A549 (cell line): ENCODE measurements around the gene KDM4E. TPM values are rescaled to one million over a fixed set of nuclear protein-coding genes. Genes with fewer than 3 reads are reported as not detected.

Experiments used
- ATAC-seq, 2 experiments: fragments of 200-7000 bp in 1 of 2; fragments of >200 bp in 1 of 2; cut with Nextera tagmentation in 1 of 2; cut with Tn5 transposase in 1 of 2; 3 replicates each; pipeline versions ENCODE4 v1.8.0 to v1.9.1; 2018 to 2020; ENCODE audit warnings: mild to moderate bottlenecking in 1 of 2, moderate library complexity in 1 of 2
- CTCF ChIA-PET: fragments of 300-600 bp; sonication (Branson Sonifier 250); formaldehyde crosslinking; extraction: SDS; loops from one replicate; lab custom pipeline; 2021; ENCODE audit warnings: antibody characterized with exemption, inconsistent platforms; lab: Yijun Ruan, JAX
- POLR2A ChIA-PET: fragments of 350-600 bp; formaldehyde crosslinking; extraction: SDS; loops from one replicate; lab custom pipeline; 2021; ENCODE audit warnings: antibody characterized with exemption, inconsistent platforms; lab: Yijun Ruan, JAX
- DNase-seq, 2 experiments: peaks; one replicate each; pipeline versions ENCODE4 v3.0.0 to v3.0.0-alpha.2; 2011 to 2016; ENCODE audit warnings: low read depth in 1 of 2, low spot score in 1 of 2
- FAIRE-seq: peaks from 2 replicates; lab custom pipeline; 2011; peaks lifted over from hg19 to GRCh38; lab: Jason Lieb, UNC
- H3K27ac ChIP-seq, 2 experiments: fragments of >200 bp; sonication (Bioruptor Twin); formaldehyde crosslinking; 3 replicates each; pipeline ENCODE4 v1.5.1; 2016 to 2017
- H3K4me1 ChIP-seq: fragments of >200 bp; sonication (Bioruptor Twin); formaldehyde crosslinking; 3 replicates; pipeline ENCODE4 v1.6.1; 2016
- H3K4me2 ChIP-seq: fragments of >200 bp; sonication (Bioruptor Twin); formaldehyde crosslinking; 3 replicates; pipeline ENCODE4 v1.6.1; 2016
- H3K4me3 ChIP-seq: fragments of >200 bp; sonication (Bioruptor Twin); formaldehyde crosslinking; 3 replicates; pipeline ENCODE4 v1.5.1; 2016
- H3K9me3 ChIP-seq: fragments of >200 bp; sonication (Bioruptor Twin); formaldehyde crosslinking; 3 replicates; pipeline ENCODE4 v1.6.1; 2016
- CBX8 ChIP-seq: fragments of 200-600 bp; sonication (generic); IDR thresholded peaks from 2 replicates; pipeline ENCODE4 v1.6.1; 2016
- ELK1 ChIP-seq: fragments of 150-350 bp; IDR thresholded peaks from 2 replicates; pipeline ENCODE4 v1.6.1; 2014; ENCODE audit warnings: low read depth, mild to moderate bottlenecking, low read length
- ESRRA ChIP-seq: fragments of 150-350 bp; IDR thresholded peaks from 2 replicates; pipeline ENCODE4 v1.6.1; 2014; ENCODE audit warnings: mild to moderate bottlenecking, low read length, borderline replicate concordance
- FOXS1 ChIP-seq: fragments of 250-450 bp; sonication (Bioruptor Pico); IDR thresholded peaks from 2 replicates; pipeline ENCODE4 v1.5.0; 2020; ENCODE audit warnings: mild to moderate bottlenecking, moderate library complexity
- GATA3 ChIP-seq: IDR thresholded peaks from 2 replicates; pipeline ENCODE4 v1.6.1; 2012; ENCODE audit warnings: borderline replicate concordance
- HES2 ChIP-seq: fragments of >200 bp; sonication (Bioruptor Twin); formaldehyde crosslinking; IDR thresholded peaks from 2 replicates; pipeline ENCODE4 v1.6.1; 2016
- HOXB13 ChIP-seq: fragments of 250-450 bp; sonication (Bioruptor Pico); IDR thresholded peaks from 2 replicates; pipeline ENCODE4 v1.5.0; 2020; ENCODE audit warnings: low read depth, mild to moderate bottlenecking, moderate library complexity
- KDM1A ChIP-seq: fragments of 200-600 bp; sonication (generic); IDR thresholded peaks from 2 replicates; pipeline ENCODE4 v1.6.1; 2016; ENCODE audit warnings: low read depth, mild to moderate bottlenecking
- MAFK ChIP-seq: fragments of 450-650 bp; IDR thresholded peaks from 2 replicates; pipeline ENCODE4 v1.6.1; 2014; ENCODE audit not compliant: partially characterized antibody
- NR3C1 ChIP-seq: fragments of >200 bp; sonication (Bioruptor Twin); formaldehyde crosslinking; IDR thresholded peaks from 3 replicates; pipeline ENCODE4 v1.6.1; 2017
- PHF8 ChIP-seq: fragments of 200-600 bp; sonication (generic); IDR thresholded peaks from 2 replicates; pipeline ENCODE4 v1.6.1; 2016; ENCODE audit warnings: low read depth, mild to moderate bottlenecking, antibody characterized with exemption, moderate library complexity, borderline replicate concordance
- POLR2AphosphoS2 ChIP-seq: conservative IDR thresholded peaks from 2 replicates; pipeline ENCODE4 v1.6.1; 2012; ENCODE audit warnings: low read length, improper control_type of control experiment, inconsistent platforms
- RAD21 ChIP-seq, 2 experiments: fragments of >200 bp in 1 of 2; sonication (Bioruptor Twin) in 1 of 2; formaldehyde crosslinking in 1 of 2; IDR thresholded peaks in 1 of 2; conservative IDR thresholded peaks in 1 of 2; 2 replicates in 1 of 2; 3 replicates in 1 of 2; pipeline ENCODE4 v1.6.1; 2012 to 2018; ENCODE audit warnings: inconsistent platforms in 1 of 2
- RFX5 ChIP-seq: fragments of 450-650 bp; IDR thresholded peaks from 2 replicates; pipeline ENCODE4 v1.7.1; 2014; ENCODE audit warnings: antibody characterized with exemption, mild to moderate bottlenecking, moderate library complexity
- RNF2 ChIP-seq: fragments of 200-600 bp; sonication (generic); IDR thresholded peaks from 2 replicates; pipeline ENCODE4 v1.6.1; 2016; ENCODE audit warnings: low read depth, mild to moderate bottlenecking, antibody characterized with exemption, moderate library complexity, borderline replicate concordance
- SREBF2 ChIP-seq: fragments of 450-650 bp; IDR thresholded peaks from 2 replicates; pipeline ENCODE4 v1.6.1; 2014; ENCODE audit warnings: mild to moderate bottlenecking, moderate library complexity
- TFCP2L1 ChIP-seq: fragments of 250-450 bp; sonication (Bioruptor Pico); IDR thresholded peaks from 2 replicates; pipeline ENCODE4 v1.5.0; 2021; ENCODE audit warnings: mild to moderate bottlenecking
- TP53 ChIP-seq: fragments of 250-450 bp; sonication (Bioruptor Pico); IDR thresholded peaks from 2 replicates; pipeline ENCODE4 v1.5.0; 2021; ENCODE audit warnings: mild to moderate bottlenecking, moderate library complexity
- USF2 ChIP-seq: fragments of 450-650 bp; IDR thresholded peaks from 2 replicates; pipeline ENCODE4 v1.6.1; 2014; ENCODE audit warnings: antibody characterized with exemption
- ZC3H11A ChIP-seq: fragments of 450-650 bp; IDR thresholded peaks from 2 replicates; pipeline ENCODE4 v1.6.1; 2014; ENCODE audit warnings: antibody characterized with exemption, mild to moderate bottlenecking
- ZFP36 ChIP-seq: fragments of 450-650 bp; IDR thresholded peaks from 2 replicates; pipeline ENCODE4 v1.6.1; 2014; ENCODE audit warnings: borderline replicate concordance; ENCODE audit not compliant: partially characterized antibody
- ZNF302 ChIP-seq: fragments of 250-450 bp; sonication (Bioruptor Pico); IDR thresholded peaks from 2 replicates; pipeline ENCODE4 v1.9.0; 2021; ENCODE audit warnings: inconsistent platforms, mild to moderate bottlenecking, moderate library complexity
- whole genome bisulfite sequencing: methylation state at CpG from one replicate; pipeline ENCODE4 v1.1.6; 2017; ENCODE audit errors: missing lambda C conversion rate; 5-methylcytosine and 5-hydroxymethylcytosine counted together
- polyA plus RNA-seq, 4 experiments: library from polyadenylated mRNA; depleted of rRNA in 3 of 4; stranded (reverse); fragments of >200 nt; fragmentation: RNase III in 1 of 4; extraction: RNeasy Plus Mini Kit Qiagen cat#74134 plus additional on column Dnase treatment in 1 of 4; gene quantifications; 2 replicates in 3 of 4; 3 replicates in 1 of 4; pipeline ENCODE4 v1.2.3, GENCODE V29; 2011 to 2017

The KDM4E gene
- polyA plus RNA-seq, 2 of the 4 experiments (the other 2 are of a cell fraction), result not detected

GRCh38 chr11:94988748-94989147 is 36.3 kb upstream of the KDM4E start (continued):
- no peak for TF ChIP-seq HES2
- TF ChIP-seq KDM1A, result no peak
- TF ChIP-seq NR3C1, result no peak
- TF ChIP-seq FOXS1 (CRISPR knock-in tag), result no peak
- TF ChIP-seq PHF8, result no peak

GRCh38 chr11:94993400-94993943 is 31.6 kb upstream of the KDM4E start:
- Histone ChIP-seq H3K9me3 (no peaks in the 10 kb centered on the region), H3K4me3 (no peak overlapping the region), H3K4me1 (no peaks in the 10 kb centered on the region), H3K27ac (no peak overlapping the region), H3K4me2 (no peak overlapping the region)
- DNase-seq, result no peak
- TF ChIP-seq ZC3H11A (no peak), MAFK (peak; percentile 9), RAD21 (conservative IDR thresholded peaks at IDR 0.05 in 1 of 2, IDR thresholded peaks at IDR 0.05 in 1 of 2) (no peak)
- ChIA-PET POLR2A (no interaction called here), CTCF (no interaction called here)
- FAIRE-seq, result no peak
- ATAC-seq, result no peak
- WGBS, result 55% methylated on average over 2 of the region's 2 CpGs

- 79% methylated on average over 6 of the region's 6 CpGs for WGBS
- ATAC-seq (no peak), DNase-seq (no peak), FAIRE-seq (no peak)
- H3K4me2 ChIP-seq, result no peak overlapping the region
- POLR2A ChIA-PET, result no interaction called here
- no peaks in the 10 kb centered on the region for H3K9me3 ChIP-seq
- H3K27ac ChIP-seq, result no peak overlapping the region
- no peaks in the 10 kb centered on the region for H3K4me1 ChIP-seq
- no peak overlapping the region for H3K4me3 ChIP-seq
- TF ChIP-seq SREBF2 (no peak), ESRRA (no peak), GATA3 (no peak), USF2 (no peak), PHF8 (no peak)
- CTCF ChIA-PET, result no interaction called here
These were observed 27.6 kb upstream of the KDM4E start for GRCh38 chr11:94997437-94997836.

GRCh38 chr11:94998285-94998684 is 26.8 kb upstream of the KDM4E start:
- no peak for TF ChIP-seq NR3C1
- ChIA-PET POLR2A (no interaction called here), CTCF (no interaction called here)
- no peak for DNase-seq
- no peaks in the 10 kb centered on the region for H3K9me3 ChIP-seq
- no peak for ATAC-seq
- FAIRE-seq, result no peak
- WGBS, result 78% methylated on average over 7 of the region's 13 CpGs
- H3K4me1 ChIP-seq, result no peaks in the 10 kb centered on the region
- no peak overlapping the region for H3K4me2 ChIP-seq
- H3K4me3 ChIP-seq, result no peak overlapping the region
- H3K27ac ChIP-seq, result no peak overlapping the region

- ChIA-PET POLR2A (no interaction called here), CTCF (no interaction called here)
- no peak for ATAC-seq
These were observed 21.3 kb upstream of the KDM4E start for GRCh38 chr11:95003716-95004115.

GRCh38 chr11:95005642-95006041 is 19.4 kb upstream of the KDM4E start:
- ATAC-seq, result no peak
- no peak overlapping the region for H3K4me3 ChIP-seq
- H3K9me3 ChIP-seq, result no peaks in the 10 kb centered on the region
- no peak for DNase-seq
- H3K4me1 ChIP-seq, result no peaks in the 10 kb centered on the region
- WGBS, result 61% methylated on average over 1 of the region's 1 CpG
- FAIRE-seq, result no peak
- CTCF ChIA-PET, result no interaction called here
- POLR2A ChIA-PET, result no interaction called here
- no peak overlapping the region for H3K27ac ChIP-seq
- H3K4me2 ChIP-seq, result no peak overlapping the region
- TF ChIP-seq ESRRA (no peak), TP53 (CRISPR knock-in tag) (no peak), RFX5 (no peak), ELK1 (no peak), CBX8 (no peak), RNF2 (no peak)
- TF ChIP-seq, all 56 proteins: peak for 0

More at GRCh38 chr11:95003716-95004115, 21.3 kb upstream of the KDM4E start:
- Histone ChIP-seq H3K4me2 (no peak overlapping the region), H3K4me1 (no peaks in the 10 kb centered on the region), H3K9me3 (no peaks in the 10 kb centered on the region), H3K4me3 (no peak overlapping the region), H3K27ac (no peak overlapping the region)
- FAIRE-seq (no peak), DNase-seq (no peak)
- TF ChIP-seq POLR2AphosphoS2 (no peak), TFCP2L1 (CRISPR knock-in tag) (no peak), ZC3H11A (no peak), ZFP36 (no peak), ZNF302 (CRISPR knock-in tag) (no peak), HOXB13 (CRISPR knock-in tag) (no peak)
